Heart left ventricle (tissue), 13 donors: Measurements from ENCODE around the gene RSPH1.

ENCODE experiments used
- POLR2A ChIP-seq, 2 donors: fragments of 450-650 bp; IDR thresholded peaks; one replicate each; pipeline ENCODE4 v1.6.1; 2017; ENCODE audit warnings: antibody characterized with exemption in 2 of 2, mild to moderate bottlenecking in 2 of 2, moderate library complexity in 2 of 2
- TF ChIP-seq, protein P1 (sequence below), 12 donors: fragments of 200-600 bp; sonication (generic) in 4 of 12; IDR thresholded peaks; one replicate each; pipeline versions ENCODE4 v1.5.0 to v1.8.0; 2018 to 2022; ENCODE audit warnings: antibody characterized with exemption in 12 of 12, mild to moderate bottlenecking in 5 of 12
- donor health status: ischemic (EF 13 %, LVEDD 7.1; RV severe dilation, severe dysfunction).
- donor health status: DM: no; HTN: yes; CAD: no.
- donor health status: DM: no; HTN: no; CAD: no.
- donor health status: ischemic (EF 25% LVEDD 6.9; RV normal size, moderate dysfunction).
- donor health status: ischemic (EF 25% LVEDD 5.7; RV mildly dilated, moderate dysfunction).
- donor health status: ischemic (EF 35%, LVEDD 5.7; RV mildly dilated, moderate dysfunction).
- donor health status: nonischemic (EF 11% LVEDD 7.7; RV severe dilation, severe dysfunction).
- donor health status: DM: yes; HTN: yes; CAD: no.
- donor health status: PGD.
- donor health status: ischemic (EF 29% LVEDD 5.4; RV normal size, mild dysfunction).
- donor health status: nonischemic (EF 23%, LVEDD 6.1; RV moderate dilation, normal function).

- TF ChIP-seq, protein P1, sequence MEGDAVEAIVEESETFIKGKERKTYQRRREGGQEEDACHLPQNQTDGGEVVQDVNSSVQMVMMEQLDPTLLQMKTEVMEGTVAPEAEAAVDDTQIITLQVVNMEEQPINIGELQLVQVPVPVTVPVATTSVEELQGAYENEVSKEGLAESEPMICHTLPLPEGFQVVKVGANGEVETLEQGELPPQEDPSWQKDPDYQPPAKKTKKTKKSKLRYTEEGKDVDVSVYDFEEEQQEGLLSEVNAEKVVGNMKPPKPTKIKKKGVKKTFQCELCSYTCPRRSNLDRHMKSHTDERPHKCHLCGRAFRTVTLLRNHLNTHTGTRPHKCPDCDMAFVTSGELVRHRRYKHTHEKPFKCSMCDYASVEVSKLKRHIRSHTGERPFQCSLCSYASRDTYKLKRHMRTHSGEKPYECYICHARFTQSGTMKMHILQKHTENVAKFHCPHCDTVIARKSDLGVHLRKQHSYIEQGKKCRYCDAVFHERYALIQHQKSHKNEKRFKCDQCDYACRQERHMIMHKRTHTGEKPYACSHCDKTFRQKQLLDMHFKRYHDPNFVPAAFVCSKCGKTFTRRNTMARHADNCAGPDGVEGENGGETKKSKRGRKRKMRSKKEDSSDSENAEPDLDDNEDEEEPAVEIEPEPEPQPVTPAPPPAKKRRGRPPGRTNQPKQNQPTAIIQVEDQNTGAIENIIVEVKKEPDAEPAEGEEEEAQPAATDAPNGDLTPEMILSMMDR (IDR thresholded peaks at IDR 0.05) = no peak
- no peak for TF ChIP-seq POLR2A (IDR thresholded peaks at IDR 0.05)
These were observed 47.3 kb downstream of the RSPH1 start for GRCh38 chr21:42448686-42449085.
